Islet of Langerhans (tissue), 1 donor: ENCODE data around the gene HNRNPF.

Experiments
- FAIRE-seq: peaks from one replicate; lab custom pipeline; 2011; peaks lifted over from hg19 to GRCh38; lab: Jason Lieb, UNC

Gene HNRNPF

GRCh38 chr10:43421519-43421918, 12.5 kb upstream of the HNRNPF start:
- no peak for FAIRE-seq

DNA sequence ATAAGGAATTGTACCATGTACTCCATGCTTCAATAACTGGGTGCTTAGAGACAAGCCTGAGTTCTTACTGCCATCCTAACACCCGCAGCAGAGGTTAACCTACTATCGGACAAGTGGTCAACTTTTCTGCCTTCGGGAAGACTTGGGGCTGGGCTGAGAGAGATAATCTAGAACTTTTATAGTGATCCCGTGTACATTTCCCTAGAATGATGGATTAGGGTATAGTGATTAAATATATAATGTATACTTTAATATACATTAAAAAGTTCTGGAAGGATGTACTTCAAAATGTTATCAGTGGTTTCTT, 12.2 kb upstream of the HNRNPF start:
- FAIRE-seq, result no peak

DNA sequence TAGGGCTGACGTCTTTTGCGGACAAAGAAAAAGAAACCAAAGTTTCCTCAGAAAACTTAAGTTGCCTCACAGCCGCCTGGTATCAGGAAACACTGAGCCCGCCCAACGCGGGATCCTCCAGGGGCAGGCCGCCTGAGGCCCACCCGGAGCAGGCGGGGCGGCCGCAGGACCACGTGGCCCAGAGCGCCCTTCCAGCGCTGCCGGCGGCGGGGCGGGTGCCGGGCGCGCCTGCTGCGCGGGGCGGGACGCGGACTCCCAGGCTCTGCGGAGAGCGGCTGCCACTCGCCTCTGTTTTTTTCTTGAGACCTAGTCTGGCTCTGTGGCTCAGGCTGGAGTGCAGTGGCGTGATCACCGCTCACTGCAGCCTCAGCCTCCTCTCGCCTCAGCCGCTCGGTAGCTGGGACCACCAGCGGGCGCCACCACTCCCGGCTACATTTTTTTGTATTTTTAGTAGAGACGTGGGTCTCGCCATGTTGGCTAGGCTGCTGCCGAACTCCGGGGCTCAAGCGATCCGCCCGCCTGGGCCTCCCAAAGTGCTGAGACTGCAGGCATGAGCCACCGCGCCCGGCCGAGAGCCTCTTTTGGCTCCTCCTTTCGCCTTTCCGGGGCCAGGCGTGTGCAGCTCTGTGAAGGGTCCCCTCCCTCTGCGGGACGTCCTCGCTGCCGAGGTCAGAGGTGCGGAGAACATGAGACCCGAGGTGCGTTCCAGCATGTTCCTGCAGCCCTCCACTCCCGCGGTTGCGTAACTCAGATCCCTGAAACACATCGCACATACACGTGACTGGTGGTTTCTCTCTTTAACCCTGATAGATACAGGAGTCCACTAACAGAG, 11.6 kb upstream of the HNRNPF start:
- FAIRE-seq, result peak; percentile 36

DNA sequence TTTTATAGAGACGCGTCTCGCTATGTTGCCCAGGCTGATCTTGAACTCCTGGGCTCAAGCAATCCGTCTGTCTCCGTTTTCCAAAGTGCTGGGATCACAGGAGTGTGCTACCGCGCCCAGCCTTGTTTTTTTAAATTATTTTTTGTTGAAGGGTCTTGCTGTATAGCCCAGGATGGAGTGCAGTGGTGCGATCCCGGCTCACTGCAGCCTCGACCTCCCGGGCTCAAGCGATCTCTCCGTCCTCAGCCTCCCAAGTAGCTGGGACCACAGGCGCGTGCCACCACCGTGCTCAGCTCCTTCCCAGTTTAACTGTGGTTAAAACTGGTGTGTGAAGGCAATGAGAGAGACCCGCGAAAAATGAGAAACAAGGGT, 11.0 kb upstream of the HNRNPF start:
- FAIRE-seq, result no peak

GRCh38 chr10:43417950-43418768, 9.2 kb upstream of the HNRNPF start:
- FAIRE-seq, result no peak

DNA sequence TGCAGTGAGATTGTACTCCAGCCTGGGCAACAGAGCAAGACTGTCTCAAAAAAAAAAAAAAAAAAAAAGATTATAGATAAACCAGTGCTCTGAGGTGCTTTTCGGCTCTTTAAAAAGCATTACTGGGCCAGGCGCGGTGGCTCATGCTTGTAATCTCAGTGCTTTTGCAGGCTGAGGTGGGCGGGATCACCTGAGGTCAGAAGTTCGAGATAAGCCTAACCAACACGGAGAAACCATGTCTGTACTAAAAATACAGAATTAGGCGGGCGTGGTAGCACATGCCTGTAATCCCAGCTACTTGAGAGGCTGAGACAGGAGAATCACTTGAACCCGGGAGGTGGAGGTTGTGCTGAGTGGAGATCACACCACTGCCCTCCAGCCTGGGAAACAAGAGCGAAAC, 6.6 kb upstream of the HNRNPF start:
- no peak for FAIRE-seq

GRCh38 chr10:43411536-43411935, 2.5 kb upstream of the HNRNPF start:
- no peak for FAIRE-seq

DNA sequence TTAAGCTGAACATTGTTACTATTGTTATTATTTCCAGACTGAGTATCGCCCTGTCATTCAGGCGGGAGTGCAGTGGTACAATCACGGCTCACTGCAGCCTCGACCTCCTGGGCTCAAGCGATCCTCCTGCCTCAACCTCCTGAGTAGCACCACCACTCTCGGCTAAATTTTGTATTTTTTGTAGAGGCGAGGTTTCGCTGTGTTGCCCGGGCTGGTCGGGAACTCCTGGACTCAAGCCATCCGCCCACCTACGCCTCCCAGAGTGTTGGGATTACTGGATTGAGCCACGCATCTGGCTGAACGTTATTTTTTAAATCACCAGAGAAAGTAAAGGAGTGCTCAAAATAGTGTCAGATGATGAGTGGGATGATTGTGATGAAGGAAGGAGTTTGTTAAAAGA, 1.4 kb upstream of the HNRNPF start:
- FAIRE-seq, result no peak

DNA sequence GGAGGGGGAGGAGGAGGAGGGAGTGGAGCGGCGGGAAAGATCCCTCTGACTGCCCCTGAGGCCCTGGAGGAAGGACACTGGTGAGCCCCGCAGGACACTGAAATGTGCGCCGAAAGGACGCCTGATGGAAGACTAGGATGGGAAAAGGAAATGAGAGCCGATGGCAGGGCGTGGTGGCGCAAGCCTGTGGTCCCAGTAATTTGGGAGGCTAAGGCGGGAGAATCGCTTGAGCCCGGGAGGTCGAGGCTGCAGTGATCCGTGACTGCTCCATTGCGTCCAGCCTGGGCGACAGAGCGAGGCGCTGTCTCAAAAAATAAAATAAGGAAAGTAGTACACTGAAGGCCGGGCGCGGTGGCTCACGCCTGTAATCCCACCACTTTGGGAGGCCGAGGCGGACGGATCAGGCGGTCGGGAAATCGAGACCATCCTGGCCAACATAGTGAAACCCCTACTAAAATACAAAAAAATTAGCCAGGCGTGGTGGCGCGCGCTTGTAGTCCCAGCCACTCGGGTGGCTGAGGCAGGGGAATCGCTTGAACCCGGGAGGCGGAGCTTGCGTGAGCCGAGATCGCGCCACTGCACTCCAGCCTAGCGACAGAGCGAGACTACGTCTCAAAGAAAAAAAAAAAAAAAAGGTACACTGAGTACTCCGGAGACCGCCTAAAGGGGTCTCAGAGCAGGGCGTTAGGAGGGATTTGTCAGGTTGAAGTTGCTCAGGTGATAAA, 561 bp upstream of the HNRNPF start:
- no peak for FAIRE-seq

- no peak for FAIRE-seq
Measured at GRCh38 chr10:43408331-43408709, 666 bp downstream of the HNRNPF start.

GRCh38 chr10:43407576-43408330, 1.2 kb downstream of the HNRNPF start:
- FAIRE-seq, result no peak

DNA sequence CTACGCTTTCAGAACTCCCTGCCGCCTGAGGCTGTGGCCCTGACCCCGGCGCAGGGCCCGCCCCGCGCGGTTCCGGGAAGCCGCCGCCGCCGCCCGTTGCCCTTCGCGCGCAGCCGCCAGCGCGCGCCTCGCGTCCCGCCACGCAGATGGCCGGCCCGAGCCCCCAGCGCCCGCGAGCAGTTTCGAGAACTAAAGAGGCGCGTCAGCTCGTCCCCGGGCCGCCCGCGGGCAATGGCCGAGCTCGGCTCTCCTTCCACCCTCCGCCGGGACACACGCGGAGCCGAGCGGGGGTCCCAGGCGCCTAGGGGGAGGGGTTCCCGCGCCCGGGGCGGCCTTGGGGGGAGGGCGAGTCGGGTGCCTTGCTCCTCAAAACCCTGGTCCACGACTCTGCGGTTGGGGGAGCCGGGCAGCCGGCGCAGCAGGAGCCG, 1.8 kb downstream of the HNRNPF start:
- no peak for FAIRE-seq

GRCh38 chr10:43404704-43405084, 4.3 kb downstream of the HNRNPF start:
- FAIRE-seq, result no peak

DNA sequence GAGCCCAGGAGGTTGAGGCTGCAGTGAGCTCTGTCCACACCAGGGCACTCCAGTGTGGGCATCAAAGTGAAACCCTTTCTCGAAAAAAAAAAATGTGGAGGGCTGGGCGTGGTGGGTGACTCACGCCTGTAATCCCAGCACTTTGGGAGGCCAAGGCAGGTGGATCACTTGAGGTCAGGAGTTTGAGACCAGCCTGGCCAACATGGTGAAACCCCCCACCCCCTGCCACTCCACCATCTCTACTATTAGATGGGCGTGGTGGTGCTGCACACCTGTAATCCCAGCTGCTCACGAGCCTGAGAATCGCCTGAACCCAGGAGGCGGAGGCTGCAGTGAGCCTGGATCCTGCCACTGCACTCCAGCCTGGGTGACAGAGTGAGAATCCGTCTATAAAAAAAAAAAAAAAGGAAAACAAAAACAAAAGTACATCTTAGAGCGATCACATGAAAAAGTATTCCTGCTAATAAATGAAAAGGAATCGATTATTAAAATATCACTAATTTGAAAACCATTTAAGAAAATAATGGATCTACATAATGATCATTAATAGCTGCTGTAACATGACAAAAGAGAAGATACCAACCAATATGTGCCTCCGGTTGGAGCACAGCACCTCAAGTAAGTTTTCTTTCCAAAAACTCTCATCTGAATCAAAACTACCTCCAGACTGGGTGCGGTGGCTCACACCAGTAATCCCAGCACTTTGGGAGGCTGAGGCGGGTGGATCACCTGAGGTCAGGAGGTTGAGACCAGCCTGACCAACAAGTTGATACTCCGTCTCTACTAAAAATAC, 4.9 kb downstream of the HNRNPF start:
- FAIRE-seq, result no peak

DNA sequence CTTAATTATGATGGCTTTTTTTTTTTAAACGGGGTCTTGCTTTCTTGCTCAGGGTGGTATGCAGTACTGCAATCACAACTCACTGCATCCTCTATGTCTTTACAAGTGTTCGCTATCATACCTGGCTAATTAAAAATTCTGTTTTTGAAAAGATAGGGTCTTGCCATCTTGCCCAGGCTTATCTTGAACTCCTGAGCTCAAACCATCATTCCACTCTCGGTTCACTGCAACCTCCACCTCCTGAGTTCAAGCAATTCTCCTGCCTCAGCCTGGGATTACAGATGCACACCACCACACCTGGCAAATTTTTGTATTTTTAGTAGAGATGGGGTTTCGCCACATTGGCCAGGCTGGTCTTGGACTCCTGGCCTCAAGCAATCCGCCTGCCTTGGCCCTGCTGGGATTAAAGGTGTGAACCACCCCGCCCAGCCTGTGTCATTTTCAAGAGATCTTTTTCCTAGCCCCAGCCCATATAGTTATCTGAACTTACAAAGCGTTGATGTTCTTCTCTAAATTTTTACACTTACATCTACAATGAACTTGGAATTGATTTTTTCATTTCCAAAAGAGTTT, 6.0 kb downstream of the HNRNPF start:
- FAIRE-seq, result no peak

- no peak for FAIRE-seq
Measured at GRCh38 chr10:43402176-43402575, 6.8 kb downstream of the HNRNPF start.

- no peak for FAIRE-seq
Measured at GRCh38 chr10:43401627-43402026, 7.4 kb downstream of the HNRNPF start.

- FAIRE-seq, result no peak
Measured at GRCh38 chr10:43399320-43400310, 9.4 kb downstream of the HNRNPF start.

- no peak for FAIRE-seq
Measured at GRCh38 chr10:43398939-43399319, 10.1 kb downstream of the HNRNPF start.
